MCF 10A (cell line): Measurements from ENCODE around the gene TAF10. TPM values are rescaled to one million over a fixed set of nuclear protein-coding genes. Genes with fewer than 3 reads are reported as not detected.

Experiments
- BruUV-seq: library from RNA; stranded (reverse); fragments of 400-500 nt; replicated peaks from 2 replicates; lab custom pipeline; 2021; lab: Mats Ljungman, UMichigan
- CTCF ChIA-PET: fragments of 300-600 bp; sonication (Branson Sonifier 250); formaldehyde crosslinking; extraction: SDS; loops from one replicate; lab custom pipeline; 2021; ENCODE audit warnings: antibody characterized with exemption, inconsistent platforms; lab: Yijun Ruan, JAX
- POLR2A ChIA-PET: fragments of 300-600, 350-650 bp; sonication (Branson Sonifier 250); formaldehyde crosslinking; extraction: SDS; loops from one replicate; lab custom pipeline; 2020; ENCODE audit warnings: antibody characterized with exemption, inconsistent platforms; lab: Yijun Ruan, JAX
- DNase-seq: peaks from one replicate; pipeline ENCODE4 v3.0.0-alpha.2; 2018; ENCODE audit not compliant: unreplicated experiment
- H3K27ac Mint-ChIP-seq: one replicate; pipeline ENCODE4 v1.8.0; 2022; ENCODE audit warnings: mild to moderate bottlenecking, low read depth, mixed read lengths; ENCODE audit not compliant: unreplicated experiment
- H3K27me3 Mint-ChIP-seq: one replicate; pipeline ENCODE4 v1.8.0; 2022; ENCODE audit warnings: mixed read lengths; ENCODE audit not compliant: insufficient read depth, unreplicated experiment
- H3K36me3 Mint-ChIP-seq: one replicate; pipeline ENCODE4 v1.8.0; 2022; ENCODE audit warnings: mild to moderate bottlenecking, moderate library complexity, mixed read lengths; ENCODE audit not compliant: insufficient read depth, unreplicated experiment
- H3K4me1 Mint-ChIP-seq: one replicate; pipeline ENCODE4 v1.8.0; 2022; ENCODE audit warnings: mixed read lengths; ENCODE audit not compliant: insufficient read depth, unreplicated experiment
- H3K4me3 Mint-ChIP-seq: one replicate; pipeline ENCODE4 v1.8.0; 2022; ENCODE audit warnings: mild to moderate bottlenecking, moderate library complexity, mixed read lengths; ENCODE audit not compliant: unreplicated experiment
- H3K9me3 Mint-ChIP-seq: one replicate; pipeline ENCODE4 v1.8.0; 2022; ENCODE audit warnings: mixed read lengths; ENCODE audit not compliant: unreplicated experiment
- CTCF ChIP-seq: fragments of 200-600 bp; IDR thresholded peaks from one replicate; pipeline ENCODE4 v1.8.0; 2022; ENCODE audit warnings: antibody characterized with exemption, mild to moderate bottlenecking; ENCODE audit not compliant: unreplicated experiment
- intact Hi-C: fragments of 100-400 bp; cut with micrococcal nuclease; formaldehyde crosslinking; loops from 2 replicates; pipeline ENCODE4 v1.14.1; 2022
- total RNA-seq: library from RNA; stranded (reverse); gene quantifications from 2 replicates; pipeline ENCODE4 v1.2.3, GENCODE V29; 2022

Gene TAF10
- total RNA-seq, 1 experiment from 2014 or later, result 157 TPM

DNA sequence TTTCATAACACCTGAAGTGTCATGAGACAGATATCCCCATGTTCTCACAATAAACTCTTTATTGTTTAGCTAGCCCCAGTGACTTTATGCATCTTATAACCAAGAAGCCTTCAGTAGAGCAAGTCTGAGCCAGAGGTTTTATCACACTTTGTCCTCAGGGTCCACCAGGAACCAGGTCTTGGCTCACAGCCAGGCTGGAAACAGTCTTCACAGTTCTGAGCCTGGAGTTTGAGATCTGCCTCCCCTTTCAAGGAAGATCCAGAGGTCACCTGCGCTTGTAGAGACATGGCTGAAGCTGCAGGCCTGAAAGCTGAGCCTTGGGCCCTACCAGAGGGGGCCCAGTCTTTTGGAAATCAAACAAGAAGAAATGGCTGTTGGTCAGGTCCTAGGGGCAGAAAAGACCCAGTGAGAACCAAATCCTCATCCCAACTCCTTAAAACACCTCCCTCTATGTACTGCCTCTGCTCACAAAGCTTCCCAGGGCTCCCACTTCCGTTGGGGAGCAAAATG, 12.1 kb downstream of the TAF10 start:
- H3K4me1 Mint-ChIP-seq, result peaks cover 13% of the 10 kb centered on the region
- no peaks in the 10 kb centered on the region for H3K27me3 Mint-ChIP-seq
- ChIA-PET POLR2A (interaction anchor here (0.7 to 1.1 kb wide), 3 partner anchors 12 to 83 kb away, joined by 3 to 4 read pairs (median 3); partner anchors contain the start of genes MRPL17 and TAF10), CTCF (interaction anchor here (0.6 to 1.9 kb wide), 6 partner anchors 10 to 303 kb away, joined by 3 to 10 read pairs (median 3); partner anchors contain the start of gene TAF10)
- no peak for TF ChIP-seq CTCF
- peaks cover 55% of the 10 kb centered on the region for H3K36me3 Mint-ChIP-seq
- intact Hi-C loops, result loop anchor here (5.0 to 10.0 kb wide), 3 partner anchors 107 to 223 kb away; partner anchors contain the start of gene TRIM3
- no peak overlapping the region for H3K27ac Mint-ChIP-seq
- no peak overlapping the region for H3K4me3 Mint-ChIP-seq
- no peak for DNase-seq
- BruUV-seq, result no TSS peak
- no peaks in the 10 kb centered on the region for H3K9me3 Mint-ChIP-seq

GRCh38 chr11:6599449-6599848, 12.6 kb downstream of the TAF10 start:
- Mint-ChIP-seq H3K4me3 (no peak overlapping the region), H3K27ac (no peak overlapping the region), H3K36me3 (peaks cover 55% of the 10 kb centered on the region), H3K27me3 (no peaks in the 10 kb centered on the region), H3K9me3 (no peaks in the 10 kb centered on the region), H3K4me1 (peaks cover 13% of the 10 kb centered on the region)
- intact Hi-C loops, result no loop called here
- no peak for TF ChIP-seq CTCF
- no TSS peak for BruUV-seq
- CTCF ChIA-PET, result interaction anchor here (0.6 to 1.9 kb wide), 5 partner anchors 11 to 302 kb away, joined by 3 to 10 read pairs (median 3); partner anchors contain the start of gene TAF10
- POLR2A ChIA-PET, result interaction anchor here (0.6 to 1.1 kb wide), 4 partner anchors 12 to 84 kb away, joined by 3 to 4 read pairs (median 3); partner anchors contain the start of genes MRPL17 and TAF10
- DNase-seq, result no peak

DNA sequence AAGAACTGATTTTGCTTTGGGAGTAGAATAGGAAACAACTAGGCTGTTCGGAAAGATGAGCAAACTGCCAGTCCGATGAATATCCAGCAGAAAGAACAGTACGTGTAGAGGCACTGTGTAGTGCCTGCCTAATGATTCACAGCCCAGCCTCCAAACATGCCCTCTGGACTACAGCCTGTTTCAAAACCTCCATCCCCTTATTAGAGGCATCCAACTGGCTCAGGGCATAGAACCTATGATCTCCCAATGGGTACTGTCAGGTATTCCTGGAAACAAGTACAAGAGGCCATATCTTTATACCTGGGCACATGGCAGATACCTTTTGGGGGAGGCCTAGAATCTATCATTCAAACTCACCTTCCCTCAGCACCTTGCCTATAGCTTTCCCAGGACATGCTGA, 13.5 kb downstream of the TAF10 start:
- DNase-seq, result no peak
- peaks cover 13% of the 10 kb centered on the region for H3K4me1 Mint-ChIP-seq
- ChIA-PET CTCF (interaction anchor here (0.5 to 1.9 kb wide), 2 partner anchors 14 to 133 kb away, joined by 3 to 10 read pairs; partner anchors contain the start of gene TAF10), POLR2A (interaction anchor here (0.6 kb wide), 1 partner anchor 51 kb away, joined by 3 read pairs; no protein-coding TSS in a partner anchor)
- no peaks in the 10 kb centered on the region for H3K27me3 Mint-ChIP-seq
- peaks cover 61% of the 10 kb centered on the region for H3K36me3 Mint-ChIP-seq
- H3K9me3 Mint-ChIP-seq, result no peaks in the 10 kb centered on the region
- BruUV-seq, result no TSS peak
- TF ChIP-seq CTCF, result no peak
- H3K4me3 Mint-ChIP-seq, result no peak overlapping the region
- intact Hi-C loops, result no loop called here
- no peak overlapping the region for H3K27ac Mint-ChIP-seq

DNA sequence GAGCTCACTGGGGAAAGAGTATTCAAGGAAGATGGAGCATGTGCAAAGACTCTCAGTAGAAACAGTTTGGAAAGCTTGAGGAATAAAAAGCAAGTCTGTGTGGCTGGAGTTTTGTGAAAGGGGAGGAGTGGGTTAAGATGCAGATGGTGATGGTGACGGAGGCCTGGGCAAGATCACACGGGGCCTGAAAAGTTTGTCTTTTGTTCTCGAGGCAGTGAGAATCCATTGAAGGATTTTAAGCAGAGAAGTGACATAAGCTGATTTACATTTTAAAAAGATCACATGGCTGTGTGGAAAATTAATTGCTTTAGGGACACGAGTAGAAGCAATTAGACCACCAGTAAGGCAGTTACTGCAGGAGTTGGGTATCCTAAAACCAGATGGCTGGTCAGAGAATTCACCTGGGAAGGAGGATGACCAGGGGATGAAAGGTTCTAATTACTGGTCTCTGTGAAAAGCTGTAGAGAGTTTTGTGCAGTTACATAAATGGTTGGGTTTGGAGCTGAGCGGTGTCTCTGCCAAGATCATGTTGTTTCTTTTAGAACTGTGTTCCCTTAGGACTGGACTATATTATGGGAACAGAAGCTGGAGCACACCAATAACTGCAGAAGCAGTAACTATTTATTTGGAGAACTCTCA, 15.7 kb downstream of the TAF10 start:
- no TSS peak for BruUV-seq
- ChIA-PET POLR2A (interaction anchor here (0.8 to 1.5 kb wide), 3 partner anchors 10 to 87 kb away, joined by 3 to 4 read pairs (median 4); partner anchors contain the start of gene MRPL17), CTCF (interaction anchor here (0.6 to 3.8 kb wide), 3 partner anchors 64 to 114 kb away, joined by 3 to 14 read pairs (median 3); no protein-coding TSS in a partner anchor)
- H3K4me3 Mint-ChIP-seq, result no peak overlapping the region
- TF ChIP-seq CTCF, result no peak
- no peak overlapping the region for H3K27ac Mint-ChIP-seq
- intact Hi-C loops, result no loop called here
- H3K27me3 Mint-ChIP-seq, result no peaks in the 10 kb centered on the region
- no peak for DNase-seq
- peaks cover 8% of the 10 kb centered on the region for H3K4me1 Mint-ChIP-seq
- H3K9me3 Mint-ChIP-seq, result no peaks in the 10 kb centered on the region
- peaks cover 75% of the 10 kb centered on the region for H3K36me3 Mint-ChIP-seq
